Activated CD4-positive, alpha-beta T cell treated with anti-CD3 and anti-CD28 coated beads, Interleukin-2, amount 50 U/mL, for 48 hours (primary cell): ENCODE measurements around the gene CYLC2.

ENCODE experiments used
- DNase-seq, 2 experiments: peaks; one replicate each; pipeline ENCODE4 v3.0.0-alpha.2; 2020

Gene CYLC2, protein sequence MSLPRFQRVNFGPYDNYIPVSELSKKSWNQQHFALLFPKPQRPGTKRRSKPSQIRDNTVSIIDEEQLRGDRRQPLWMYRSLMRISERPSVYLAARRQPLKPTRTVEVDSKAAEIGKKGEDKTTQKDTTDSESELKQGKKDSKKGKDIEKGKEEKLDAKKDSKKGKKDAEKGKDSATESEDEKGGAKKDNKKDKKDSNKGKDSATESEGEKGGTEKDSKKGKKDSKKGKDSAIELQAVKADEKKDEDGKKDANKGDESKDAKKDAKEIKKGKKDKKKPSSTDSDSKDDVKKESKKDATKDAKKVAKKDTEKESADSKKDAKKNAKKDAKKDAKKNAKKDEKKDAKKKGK

DNA sequence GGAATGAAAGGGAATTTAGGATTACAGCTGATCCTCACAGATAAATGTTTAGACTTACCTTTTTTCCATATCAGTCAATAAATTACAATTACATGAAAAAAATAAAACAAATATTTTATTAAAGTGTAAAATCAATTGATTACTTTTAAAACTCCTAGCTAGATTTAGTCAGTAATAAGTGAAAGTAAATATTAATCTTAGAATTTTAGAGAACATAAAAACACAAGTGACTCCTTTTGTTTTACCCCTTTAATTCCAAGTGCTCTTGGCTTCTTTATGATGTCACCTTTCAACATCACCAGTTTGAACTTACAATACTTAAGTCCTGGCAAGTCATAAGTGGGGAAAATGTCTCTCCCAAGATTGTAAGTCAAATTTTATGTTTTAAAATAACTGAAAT lies at the start of gene CYLC2:
Gene CYLC2 (plus strand): TSS at position 301 of the 400 bp plus-strand sequence. CDS start 48 bp downstream, at position 349.
- no peak for DNase-seq

DNA sequence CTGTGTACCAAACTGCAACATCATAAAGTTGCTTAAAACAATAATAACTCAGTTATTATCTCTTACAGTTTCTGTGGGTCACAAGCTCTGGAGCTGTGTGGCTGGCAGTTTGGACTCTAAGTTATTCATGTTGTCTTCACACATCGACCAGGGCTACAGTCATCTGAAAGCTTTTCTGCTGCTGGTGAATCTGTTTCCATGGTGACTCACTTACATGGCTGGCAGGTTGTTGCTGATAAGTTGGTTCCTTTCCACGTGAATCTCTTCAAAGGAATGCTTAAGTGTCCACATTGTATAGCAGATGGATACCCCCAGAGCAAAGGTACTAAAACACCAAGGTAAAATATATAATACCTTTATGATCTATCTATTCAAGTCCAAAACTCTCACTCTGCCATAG lies 44.8 kb upstream of the CYLC2 start:
- DNase-seq, result no peak

DNA sequence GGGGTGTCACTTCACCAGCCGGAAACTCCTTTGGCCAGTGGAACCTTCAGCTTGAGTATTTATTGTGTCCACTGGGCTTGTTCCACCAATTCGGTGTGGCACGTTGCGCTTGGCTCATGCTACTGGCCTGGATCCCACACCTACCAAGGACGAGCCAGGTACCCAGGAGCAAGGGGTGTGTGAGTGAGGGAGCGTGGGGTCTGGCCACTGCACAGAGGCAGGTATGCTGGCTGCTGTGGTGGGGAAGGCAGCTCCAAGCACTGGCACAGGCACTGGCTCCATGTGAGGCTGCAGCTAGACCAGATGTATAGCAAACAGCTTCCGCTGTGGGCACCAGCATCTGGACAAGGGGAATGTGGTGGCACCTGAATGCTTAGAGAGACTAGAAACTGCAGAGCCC lies 28.1 kb upstream of the CYLC2 start:
- DNase-seq, result no peak

DNA sequence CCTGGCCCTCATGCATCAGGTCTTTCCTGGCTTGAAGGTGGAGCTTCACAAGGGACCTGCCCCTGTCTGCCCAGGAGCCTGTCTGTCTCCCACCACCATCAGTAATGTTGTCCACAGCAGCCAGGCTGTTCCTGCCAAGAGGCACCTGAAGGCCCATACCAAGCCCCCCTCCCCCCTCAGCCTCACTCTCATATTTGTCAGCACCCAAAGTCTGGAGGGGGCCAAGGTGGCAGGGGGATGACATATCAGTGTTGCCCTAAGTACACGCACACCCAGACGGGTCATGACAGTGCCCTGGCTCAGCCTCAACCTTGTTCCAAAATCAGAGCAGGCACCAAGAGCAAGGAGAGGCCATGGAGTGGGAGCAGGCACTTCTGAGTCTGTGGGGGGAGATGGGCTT lies 27.2 kb upstream of the CYLC2 start:
- no peak for DNase-seq

GRCh38 chr9:102972780-102973179 lies 22.4 kb upstream of the CYLC2 start:
- DNase-seq, result no peak

- DNase-seq, result no peak
These were observed 20.6 kb upstream of the CYLC2 start for GRCh38 chr9:102974530-102974929.

- no peak for DNase-seq
These were observed 19.9 kb upstream of the CYLC2 start for GRCh38 chr9:102975251-102975650.

GRCh38 chr9:102985162-102985895 lies 9.8 kb upstream of the CYLC2 start:
- DNase-seq, result no peak

DNA sequence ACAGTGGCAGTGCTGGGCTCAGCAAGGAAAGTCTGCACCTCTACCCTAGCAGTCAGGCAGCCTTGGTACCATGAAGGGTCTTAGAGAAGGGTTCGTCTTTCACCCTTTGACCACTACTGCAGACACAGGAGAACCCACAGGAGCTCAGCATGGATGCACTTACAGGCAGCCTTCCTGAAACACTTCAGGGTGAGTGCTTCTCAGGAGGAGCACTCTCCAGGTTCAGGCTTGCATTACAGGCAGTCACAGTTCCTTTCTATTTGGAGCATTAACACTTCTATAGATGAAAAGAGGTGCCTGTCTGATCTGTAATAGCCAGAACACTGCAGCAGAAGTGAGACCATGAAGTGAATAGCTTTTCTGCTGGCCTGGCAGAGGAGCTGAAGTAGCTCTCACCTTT lies 8.7 kb upstream of the CYLC2 start:
- no peak for DNase-seq

- DNase-seq, result no peak
These were observed 8.6 kb downstream of the CYLC2 start for GRCh38 chr9:103003689-103004088.

GRCh38 chr9:103014242-103014641 lies 19.1 kb downstream of the CYLC2 start:
- no peak for DNase-seq

GRCh38 chr9:103025796-103026195 lies 30.7 kb downstream of the CYLC2 start:
- no peak for DNase-seq

- DNase-seq, result no peak
These were observed 42.7 kb downstream of the CYLC2 start for GRCh38 chr9:103037508-103038477.

GRCh38 chr9:103041961-103042360 lies 46.8 kb downstream of the CYLC2 start:
- DNase-seq, result no peak
